H7 (cell line): ENCODE data around the gene FAAP20. TPM values are rescaled to one million over a fixed set of nuclear protein-coding genes. Genes with fewer than 3 reads are reported as not detected.

ENCODE experiments used
- DNase-seq: peaks from one replicate; pipeline ENCODE4 v3.0.0; 2012
- H3K27me3 ChIP-seq: 2 replicates; pipeline ENCODE4 v1.6.0; 2011; ENCODE audit warnings: mild to moderate bottlenecking, low read length; ENCODE audit not compliant: control insufficient read depth, insufficient read depth
- H3K36me3 ChIP-seq: replicated peaks from 2 replicates; pipeline ENCODE4 v1.5.1; 2011; ENCODE audit warnings: low read length; ENCODE audit not compliant: control insufficient read depth, insufficient read depth
- H3K4me3 ChIP-seq: 2 replicates; pipeline ENCODE4 v1.5.1; 2011; ENCODE audit warnings: low read depth, mild to moderate bottlenecking, control low read depth, low read length, moderate library complexity; ENCODE audit not compliant: insufficient read depth
- total RNA-seq: library from RNA; depleted of rRNA; stranded (reverse); fragments of >200 nt; shearing (Covaris generic); gene quantifications from 2 replicates; pipeline ENCODE4 v1.2.3, GENCODE V29; 2014; rRNA removed

The FAAP20 gene
- total RNA-seq, 1 experiment from 2014 or later: 69.9 TPM

GRCh38 chr1:2145946-2146835 is 48.4 kb downstream of the FAAP20 start:
- Histone ChIP-seq H3K27me3 (no peaks in the 10 kb centered on the region), H3K4me3 (no peak overlapping the region), H3K36me3 (peaks cover 17% of the 10 kb centered on the region)
- no peak for DNase-seq

DNA sequence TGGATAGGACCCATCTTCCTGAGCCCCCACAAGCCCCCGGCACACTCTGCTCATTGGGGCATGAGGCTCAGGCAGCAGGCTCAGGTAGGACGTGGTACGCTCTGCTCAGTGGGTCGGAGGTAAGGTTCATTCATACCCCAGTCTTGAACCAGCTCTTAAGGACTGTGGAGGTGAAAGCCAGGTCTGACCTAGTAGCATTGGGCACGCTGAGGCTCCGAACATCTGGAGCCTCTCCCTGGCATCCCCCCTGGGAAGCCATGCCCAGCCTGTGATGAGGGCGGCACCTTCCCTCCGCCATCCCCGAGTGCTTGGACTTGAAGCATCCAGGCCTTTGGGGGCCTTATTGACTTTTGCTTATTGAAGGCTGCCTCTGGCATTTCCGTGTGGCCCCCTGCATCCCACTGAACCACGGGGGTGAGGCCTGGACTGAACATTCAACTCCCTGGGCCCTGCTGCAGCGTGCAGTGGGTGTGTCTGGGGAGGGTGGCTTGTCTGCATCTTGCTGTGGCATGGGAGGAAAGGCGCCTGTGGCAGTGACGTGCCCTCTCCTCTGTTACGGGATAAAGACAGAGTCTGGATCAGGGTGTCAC is 50.0 kb downstream of the FAAP20 start:
- no peak for DNase-seq
- peaks cover 15% of the 10 kb centered on the region for H3K36me3 ChIP-seq
- H3K4me3 ChIP-seq: no peak overlapping the region
- no peaks in the 10 kb centered on the region for H3K27me3 ChIP-seq

DNA sequence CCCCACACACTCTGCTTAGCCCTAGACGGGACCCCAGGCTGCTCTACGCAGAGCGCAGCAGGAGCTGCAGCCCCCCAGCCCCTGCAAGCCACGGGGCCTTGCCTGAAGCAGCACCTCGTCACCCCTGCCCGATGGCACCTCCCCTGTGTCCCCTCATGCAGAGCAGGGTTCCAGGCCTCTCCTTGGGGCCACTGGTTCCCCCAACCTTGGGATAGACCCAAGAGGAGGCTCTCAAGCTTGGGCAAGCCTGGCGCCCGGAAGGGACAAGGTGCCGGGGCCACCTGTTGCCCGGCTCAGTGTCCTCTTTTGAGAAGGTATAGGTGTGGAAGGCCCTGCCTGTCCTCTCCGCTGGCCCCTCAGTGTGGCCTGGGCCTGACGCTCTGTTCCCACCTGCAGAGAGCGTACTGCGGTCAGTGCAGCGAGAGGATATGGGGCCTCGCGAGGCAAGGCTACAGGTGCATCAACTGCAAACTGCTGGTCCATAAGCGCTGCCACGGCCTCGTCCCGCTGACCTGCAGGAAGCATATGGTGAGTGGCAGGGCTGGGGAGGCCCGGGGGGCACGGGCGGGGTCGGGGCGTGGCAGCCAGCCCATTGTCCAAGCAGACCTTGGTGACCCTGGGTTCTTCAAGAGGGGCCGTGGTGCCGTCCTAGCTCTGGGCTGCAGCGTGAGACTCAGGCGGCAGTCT is 50.6 kb downstream of the FAAP20 start:
- no peaks in the 10 kb centered on the region for H3K27me3 ChIP-seq
- DNase-seq: no peak
- H3K36me3 ChIP-seq: peaks cover 14% of the 10 kb centered on the region
- no peak overlapping the region for H3K4me3 ChIP-seq

DNA sequence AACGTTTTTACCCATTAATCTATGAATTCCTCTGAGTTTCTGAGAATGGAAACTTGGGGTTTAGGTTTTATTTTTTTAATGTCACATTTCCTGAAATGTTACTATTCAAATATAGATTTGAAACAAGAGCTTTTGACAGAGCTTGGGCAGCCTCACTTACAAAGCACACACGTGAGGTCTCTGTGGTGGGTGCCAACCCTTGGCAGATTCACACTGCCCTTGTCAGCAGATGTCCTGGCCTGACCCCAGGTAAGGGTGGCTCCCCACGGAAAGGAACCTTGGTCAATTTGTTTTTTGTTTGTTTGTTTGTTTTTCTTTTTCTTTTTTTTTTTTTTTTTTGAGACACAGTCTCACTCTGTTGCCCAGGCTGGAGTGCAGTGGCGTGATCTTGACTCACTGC is 53.5 kb downstream of the FAAP20 start:
- DNase-seq: no peak
- no peaks in the 10 kb centered on the region for H3K27me3 ChIP-seq
- H3K36me3 ChIP-seq: peaks cover 1% of the 10 kb centered on the region
- no peak overlapping the region for H3K4me3 ChIP-seq

Other genes starting within 250 kb of the FAAP20 start
- not detected in 2 replicates for gene CFAP74, start 191.0 kb downstream of the FAAP20 start, total RNA-seq
- 2.7 and 5.1 TPM in 2 replicates for gene GABRD, start 175.4 kb downstream of the FAAP20 start, total RNA-seq
- gene PRKCZ, start 144.4 kb downstream of the FAAP20 start, total RNA-seq: 38.5 and 41.8 TPM in 2 replicates
- gene SKI, start 33.5 kb upstream of the FAAP20 start, total RNA-seq: 29.2 and 29.9 TPM in 2 replicates
- gene MORN1, start 196.8 kb upstream of the FAAP20 start, total RNA-seq: 12.7 and 14.3 TPM in 2 replicates
- gene RER1, start 197.1 kb upstream of the FAAP20 start, total RNA-seq: 95.4 and 133 TPM in 2 replicates
- 75.9 and 89.6 TPM in 2 replicates for gene PEX10, start 217.8 kb upstream of the FAAP20 start, total RNA-seq